GM21717 (cell line): ENCODE data around the gene GARIN3.
A peak's percentile ranks its signal among the peaks of the same experiment; 100 is the strongest.
"Not testable (repeated sequence)": the region's sequence is repeated elsewhere in the genome, so short reads cannot be mapped to it uniquely, and the experiment has no call there.

Experiments
- ATAC-seq: cut with Tn5 transposase; IDR thresholded peaks from one replicate; pipeline ENCODE4 v1.9.1; 2021; ENCODE audit warnings: mild to moderate bottlenecking, moderate library complexity; ENCODE audit not compliant: unreplicated experiment

GARIN3 gene

DNA sequence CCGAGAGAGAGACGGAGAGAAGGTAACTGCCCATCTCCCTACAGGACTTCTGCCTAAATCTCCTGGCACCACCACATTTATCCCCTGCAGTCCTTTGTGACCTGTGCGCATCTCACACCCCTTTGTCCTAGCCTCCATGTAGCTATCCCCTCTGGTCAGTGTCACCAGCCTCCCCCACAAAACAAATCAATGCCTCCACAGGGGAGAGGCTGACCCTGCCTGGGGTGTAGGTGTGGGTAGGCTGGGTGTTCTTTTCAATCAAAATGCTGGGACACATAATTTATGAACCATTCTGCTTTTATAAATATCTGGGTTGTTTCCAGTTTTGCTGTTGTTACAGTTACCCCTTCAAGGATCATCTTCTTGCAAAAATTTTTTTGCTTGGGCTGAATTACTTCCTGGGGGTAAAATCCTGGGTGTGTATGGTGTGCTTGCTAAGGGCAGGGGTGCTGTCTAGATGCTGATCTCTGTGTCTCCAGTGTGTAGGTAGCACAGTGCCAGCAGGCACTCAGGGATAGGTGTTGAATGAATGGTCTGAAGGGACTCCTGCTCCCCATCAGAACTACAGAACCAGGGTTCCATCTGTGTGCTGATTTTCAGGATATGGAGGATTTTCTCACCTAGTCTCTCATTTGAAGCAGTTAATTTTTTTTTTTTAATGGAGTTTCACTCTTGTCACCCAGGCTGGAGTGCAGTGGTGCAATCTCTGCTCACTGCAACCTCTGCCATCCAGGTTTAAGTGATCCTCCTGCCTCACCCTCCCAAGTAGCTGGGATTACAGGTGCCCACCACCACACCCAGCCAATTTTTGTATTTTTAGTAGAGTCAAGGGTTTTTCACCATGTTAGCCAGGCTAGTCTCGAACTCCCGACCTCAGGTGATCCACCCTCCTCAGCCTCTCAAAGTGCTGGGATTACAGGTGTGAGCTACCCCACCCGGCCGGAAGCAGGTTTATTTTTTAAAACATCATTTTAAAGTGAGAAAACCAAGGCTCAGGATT lies at the start of gene GARIN3:
Gene GARIN3, minus strand, starts transcription at position 51 of the 1,000 bp plus-strand sequence. CDS start 96 bp downstream, outside the sequence.
- ATAC-seq: no peak

GRCh38 chr5:157215514-157216167 lies 49.6 kb upstream of the GARIN3 start:
- no peak for ATAC-seq

- ATAC-seq: peak; percentile 54
Observed at GRCh38 chr5:157214861-157215513, 48.9 kb upstream of the GARIN3 start.

DNA sequence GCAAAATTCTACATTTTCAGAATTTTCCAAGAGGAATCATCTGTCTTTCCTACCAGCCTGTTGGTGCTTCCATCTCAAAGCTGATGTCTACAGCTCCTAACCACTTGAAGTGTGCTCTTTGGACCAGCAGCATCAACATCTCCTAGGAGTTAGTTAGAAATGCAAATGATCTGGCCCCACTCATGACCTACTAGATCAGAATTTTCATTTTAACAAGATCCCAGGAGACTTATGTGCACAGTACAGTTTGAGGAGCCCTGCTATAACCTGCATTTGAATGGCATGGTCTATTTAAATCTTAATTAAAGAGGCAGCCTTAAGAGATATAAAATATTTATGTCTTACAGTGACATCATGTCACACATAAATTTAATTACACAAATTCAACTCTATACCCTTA lies 48.4 kb upstream of the GARIN3 start:
- ATAC-seq: no peak

GRCh38 chr5:157213527-157214243 lies 47.6 kb upstream of the GARIN3 start:
- no peak for ATAC-seq

DNA sequence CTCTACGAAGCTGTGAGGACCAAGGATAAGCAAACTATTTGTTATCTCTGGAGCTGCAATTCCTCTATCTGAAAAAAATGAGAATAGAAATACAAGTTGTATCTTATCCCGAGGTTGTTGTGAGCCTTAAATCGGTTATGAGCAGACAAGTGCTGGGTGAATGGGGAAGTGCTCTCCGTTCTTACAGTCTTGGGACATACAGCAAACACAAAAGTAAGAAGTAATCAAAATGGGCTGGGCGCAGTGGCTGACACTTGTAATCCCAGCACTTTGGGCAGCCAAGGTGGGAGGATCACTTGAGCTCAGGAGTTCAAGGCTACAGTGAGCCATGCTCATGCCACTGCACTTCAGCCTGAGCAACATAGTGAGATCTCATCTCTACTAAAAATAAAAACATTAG lies 46.2 kb upstream of the GARIN3 start:
- no peak for ATAC-seq

GRCh38 chr5:157210652-157211051 lies 44.6 kb upstream of the GARIN3 start:
- not testable (repeated sequence) for ATAC-seq

DNA sequence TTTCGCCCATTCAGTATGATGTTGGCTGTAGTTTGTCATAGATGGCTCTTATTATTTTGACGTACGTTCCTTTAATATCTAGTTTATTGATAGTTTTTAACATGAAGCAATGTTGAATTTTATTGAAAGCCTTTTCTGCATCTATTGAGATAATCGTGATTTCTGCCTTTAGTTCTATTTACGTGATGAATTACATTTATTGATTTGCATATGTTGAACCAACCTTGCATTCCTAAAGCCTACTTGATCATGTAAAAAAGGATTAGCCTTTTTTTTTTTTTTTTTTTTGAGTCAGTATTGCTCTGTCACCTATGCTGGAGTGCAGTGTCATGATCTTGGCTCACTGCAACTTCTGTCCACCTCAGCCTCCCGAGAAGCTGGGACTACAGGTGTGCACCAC lies 39.6 kb upstream of the GARIN3 start:
- no peak for ATAC-seq

- ATAC-seq: no peak
Observed at GRCh38 chr5:157204765-157205164, 38.7 kb upstream of the GARIN3 start.

DNA sequence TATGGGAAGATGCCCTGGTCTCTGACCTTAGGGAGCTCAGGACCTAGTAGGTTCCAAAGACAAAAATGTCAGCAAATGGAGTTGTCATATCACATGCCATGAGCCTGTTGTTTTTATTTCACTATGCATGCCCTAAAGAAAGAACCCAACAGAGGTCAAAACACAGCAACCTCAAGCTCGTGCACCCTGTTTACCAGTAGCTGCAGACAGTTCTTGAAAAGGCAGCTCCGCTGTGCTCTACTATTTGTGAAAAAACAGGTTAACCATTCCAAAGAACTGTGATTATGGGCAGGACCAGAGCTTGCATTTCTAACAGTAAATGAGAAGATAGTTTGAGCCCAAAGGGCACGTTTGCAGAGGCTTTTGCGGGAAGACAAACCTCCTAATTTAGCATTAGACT lies 37.4 kb upstream of the GARIN3 start:
- no peak for ATAC-seq

GRCh38 chr5:157201857-157202256 lies 35.8 kb upstream of the GARIN3 start:
- ATAC-seq: no peak

DNA sequence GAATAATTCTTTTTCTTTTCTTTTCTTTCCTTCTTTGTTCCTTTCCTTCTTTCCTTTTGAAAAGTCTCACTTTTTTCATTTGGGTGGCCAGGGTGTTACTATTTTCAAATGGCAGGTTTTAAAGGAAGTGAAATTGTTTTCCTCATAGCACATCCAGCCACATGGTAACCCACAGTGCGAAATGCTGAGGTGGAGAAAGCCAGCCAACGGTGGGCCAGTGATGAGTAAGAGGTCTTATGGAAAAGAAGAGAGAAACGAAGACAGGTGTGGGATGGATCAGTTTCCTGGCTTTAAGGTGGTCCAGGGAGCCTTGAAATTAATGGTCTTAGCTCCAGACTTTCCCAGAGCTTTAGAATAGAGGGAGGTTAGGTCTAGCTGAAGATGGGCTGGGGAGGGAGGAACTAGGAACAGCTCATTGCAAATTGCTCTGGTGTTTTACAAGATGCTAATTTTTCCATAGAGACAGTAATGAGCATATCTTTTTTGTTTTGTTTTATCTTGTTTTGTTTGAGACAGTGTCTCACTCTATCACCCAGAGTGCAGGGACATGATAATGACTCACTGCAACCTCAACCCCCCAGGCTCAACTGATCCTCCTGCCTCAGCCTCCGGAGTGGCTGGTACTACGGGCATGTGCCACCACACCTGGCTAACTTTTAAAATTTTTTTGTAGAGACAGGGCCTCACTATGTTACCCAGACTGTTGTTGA lies 32.4 kb upstream of the GARIN3 start:
- no peak for ATAC-seq

GRCh38 chr5:157197086-157197485 lies 31.0 kb upstream of the GARIN3 start:
- ATAC-seq: no peak

DNA sequence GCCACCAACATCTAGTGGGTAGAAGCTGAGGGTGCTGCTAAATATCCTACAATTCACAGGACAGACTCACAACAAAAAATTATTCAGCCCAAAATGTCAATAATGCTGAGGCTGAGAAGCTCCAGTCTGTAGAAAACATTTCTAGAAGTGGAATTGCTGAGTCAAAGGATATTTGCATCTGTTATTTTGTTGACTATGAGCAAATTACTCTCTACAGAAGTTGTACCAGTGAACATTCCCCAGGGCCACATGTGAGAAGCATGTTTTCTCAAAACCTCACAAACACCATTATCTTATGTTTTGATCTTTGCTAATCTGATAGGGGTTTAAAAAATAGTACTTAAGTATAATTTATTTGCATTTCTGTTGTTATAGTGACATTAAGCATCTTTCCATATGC lies 30.0 kb upstream of the GARIN3 start:
- no peak for ATAC-seq

GRCh38 chr5:157193699-157194424 lies 27.8 kb upstream of the GARIN3 start:
- no peak for ATAC-seq

- peak; percentile 61 for ATAC-seq
Observed at GRCh38 chr5:157189223-157189622, 23.2 kb upstream of the GARIN3 start.

DNA sequence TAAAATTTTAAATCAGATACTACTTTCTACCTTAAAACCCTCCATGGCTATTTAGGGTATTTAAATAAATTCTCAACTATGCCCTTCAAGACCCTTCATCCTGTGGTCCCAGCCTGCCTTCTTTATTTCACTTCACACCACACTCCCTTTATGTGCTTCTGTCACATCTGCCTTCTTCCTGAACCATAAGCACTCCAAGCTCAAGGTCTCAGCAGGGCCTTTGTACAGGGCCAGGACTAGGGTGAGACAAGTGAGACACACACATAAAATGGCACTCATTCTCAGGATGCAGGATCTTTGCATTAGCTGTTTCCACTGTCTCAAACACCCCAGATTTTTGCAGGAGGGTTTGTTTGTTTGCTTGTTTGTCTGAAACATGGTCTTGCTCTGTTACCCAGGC lies 22.2 kb upstream of the GARIN3 start:
- no peak for ATAC-seq

GRCh38 chr5:157187046-157187754 lies 21.1 kb upstream of the GARIN3 start:
- no peak for ATAC-seq
